ENCODE results near the gene LPAR1.
A peak's percentile ranks its signal among the peaks of the same experiment; 100 is the strongest.
"Not testable (repeated sequence)": the region's sequence is repeated elsewhere in the genome, so short reads cannot be mapped to it uniquely, and the experiment has no call there.

Gene LPAR1

DNA sequence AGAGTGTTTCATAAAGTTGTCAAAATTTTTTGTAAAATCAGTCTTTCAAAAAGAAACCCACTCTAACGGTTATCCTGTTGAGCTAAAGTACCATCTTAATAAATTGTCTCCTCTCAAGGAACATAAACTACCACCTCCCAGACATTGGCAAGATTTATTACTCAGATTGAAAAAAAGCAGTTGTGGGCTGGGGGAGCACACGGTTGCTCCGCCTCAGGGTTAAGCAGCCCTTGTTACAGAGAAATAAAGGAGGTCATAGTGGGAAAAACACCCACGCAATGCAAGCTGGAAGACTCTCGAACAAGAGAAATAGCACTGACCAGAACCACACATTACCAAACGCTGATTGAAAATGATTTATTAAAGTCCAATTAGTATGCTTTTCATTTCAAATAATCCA is 165.3 kb downstream of the LPAR1 start:
- DNase-seq (ENCODE audit: low read depth), result no peak

DNA sequence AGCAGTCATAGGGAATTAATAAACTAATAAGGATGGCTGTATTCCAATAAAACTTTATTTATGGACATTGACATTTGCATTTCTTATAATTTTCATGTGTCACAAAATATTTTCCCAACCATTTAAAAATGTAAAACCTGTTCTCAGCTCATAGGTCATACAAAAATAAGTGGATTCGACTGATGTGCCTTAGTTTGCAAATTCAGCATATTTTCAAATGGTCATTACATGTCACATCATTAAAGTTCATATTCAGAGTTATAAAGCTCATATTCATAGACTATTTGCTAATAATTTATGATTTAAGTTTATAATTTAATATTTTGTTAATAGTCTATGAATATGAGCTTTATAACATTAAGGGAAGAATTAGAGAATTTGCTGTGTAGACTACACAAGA is 166.5 kb downstream of the LPAR1 start:
- no peak for DNase-seq (ENCODE audit: low read depth)

GRCh38 chr9:110869931-110870330 is 168.3 kb downstream of the LPAR1 start:
- no peak for DNase-seq (ENCODE audit: low read depth)

GRCh38 chr9:110864011-110864410 is 174.3 kb downstream of the LPAR1 start:
- no peak for DNase-seq (ENCODE audit: low read depth)

GRCh38 chr9:110861370-110862110 is 176.7 kb downstream of the LPAR1 start:
- DNase-seq (ENCODE audit: low read depth), result not testable (repeated sequence)

DNA sequence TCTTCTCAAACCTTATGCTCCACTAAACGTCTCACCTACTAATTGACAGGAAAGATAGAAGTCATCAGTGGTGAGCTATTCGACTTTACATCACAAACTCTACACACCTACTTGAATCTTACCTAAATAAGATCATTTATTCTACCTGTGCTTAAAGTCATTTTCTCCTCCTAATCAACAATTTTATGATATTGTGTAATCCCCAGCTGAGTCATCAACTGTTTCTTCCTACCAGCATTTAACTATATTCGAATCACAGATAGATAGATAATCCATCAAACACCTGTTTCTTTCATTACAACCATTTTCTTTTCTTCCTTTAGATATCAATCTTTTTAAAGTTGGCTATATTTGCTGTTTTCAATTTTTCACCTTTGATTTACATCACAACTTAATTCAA is 181.5 kb downstream of the LPAR1 start:
- no peak for DNase-seq (ENCODE audit: low read depth)

- DNase-seq (ENCODE audit: low read depth), result no peak
Measured at GRCh38 chr9:110850401-110851135, 187.7 kb downstream of the LPAR1 start.

- DNase-seq (ENCODE audit: low read depth), result no peak
Measured at GRCh38 chr9:110847671-110848070, 190.6 kb downstream of the LPAR1 start.

GRCh38 chr9:110846215-110846614 is 192.1 kb downstream of the LPAR1 start:
- DNase-seq (ENCODE audit: low read depth), result no peak

DNA sequence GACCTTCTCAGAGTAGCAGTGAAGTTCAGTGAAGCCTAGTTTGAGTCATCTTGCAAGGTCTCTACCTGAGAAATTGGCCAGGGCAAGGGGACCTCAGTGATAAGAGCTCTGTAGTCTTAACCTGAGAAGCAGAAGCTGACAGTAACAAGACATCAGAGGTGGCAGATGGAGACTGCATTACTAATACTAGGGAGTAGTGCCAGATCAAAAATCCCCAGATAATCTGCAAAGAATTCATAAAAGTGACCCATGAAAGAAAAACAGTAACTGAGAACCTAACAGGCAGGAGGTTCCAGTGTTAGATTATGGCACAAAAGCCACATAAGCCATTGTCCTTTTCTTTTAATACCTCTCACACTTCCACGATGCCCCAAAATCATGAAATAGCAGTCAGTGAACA is 194.1 kb downstream of the LPAR1 start:
- no peak for DNase-seq (ENCODE audit: low read depth)

DNA sequence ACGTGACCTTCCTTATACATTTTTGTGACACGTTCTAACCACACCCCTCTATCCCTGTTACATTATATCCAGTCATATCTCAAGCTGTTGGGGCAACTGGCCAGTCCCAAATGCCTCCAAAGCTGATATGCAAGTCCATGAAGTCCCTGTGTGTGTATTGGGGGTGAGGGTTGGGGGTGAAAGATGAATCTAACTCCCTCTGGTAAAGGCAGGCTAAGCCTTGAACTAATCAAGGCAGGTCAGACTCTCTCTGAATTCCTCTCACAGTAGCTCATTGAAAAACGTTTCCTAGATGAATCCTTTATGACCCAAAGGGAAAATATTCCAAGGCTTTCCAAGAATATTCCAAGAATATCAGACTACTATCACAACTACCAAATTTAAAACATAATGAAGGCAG is 195.3 kb downstream of the LPAR1 start:
- DNase-seq (ENCODE audit: low read depth), result no peak

DNA sequence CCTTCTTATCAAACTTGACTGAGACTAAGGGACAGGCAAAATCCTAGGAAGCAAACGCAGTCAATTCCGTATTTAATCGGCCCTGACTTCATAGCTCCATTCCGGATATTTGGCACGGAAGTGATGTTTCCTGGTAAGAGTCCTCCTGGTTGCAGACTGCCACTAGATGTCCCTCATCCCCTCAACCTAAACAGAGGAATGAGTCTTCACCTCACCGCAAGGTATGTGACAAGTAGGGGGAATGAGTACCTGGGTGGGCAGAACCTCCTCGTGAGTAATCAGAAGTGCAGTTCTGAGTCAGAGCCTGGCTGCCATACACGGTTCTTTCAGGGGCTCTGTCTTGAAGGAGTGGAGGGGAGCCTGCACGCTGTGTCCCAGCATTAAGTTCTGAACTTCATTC is 196.1 kb downstream of the LPAR1 start:
- DNase-seq (ENCODE audit: low read depth), result no peak

DNA sequence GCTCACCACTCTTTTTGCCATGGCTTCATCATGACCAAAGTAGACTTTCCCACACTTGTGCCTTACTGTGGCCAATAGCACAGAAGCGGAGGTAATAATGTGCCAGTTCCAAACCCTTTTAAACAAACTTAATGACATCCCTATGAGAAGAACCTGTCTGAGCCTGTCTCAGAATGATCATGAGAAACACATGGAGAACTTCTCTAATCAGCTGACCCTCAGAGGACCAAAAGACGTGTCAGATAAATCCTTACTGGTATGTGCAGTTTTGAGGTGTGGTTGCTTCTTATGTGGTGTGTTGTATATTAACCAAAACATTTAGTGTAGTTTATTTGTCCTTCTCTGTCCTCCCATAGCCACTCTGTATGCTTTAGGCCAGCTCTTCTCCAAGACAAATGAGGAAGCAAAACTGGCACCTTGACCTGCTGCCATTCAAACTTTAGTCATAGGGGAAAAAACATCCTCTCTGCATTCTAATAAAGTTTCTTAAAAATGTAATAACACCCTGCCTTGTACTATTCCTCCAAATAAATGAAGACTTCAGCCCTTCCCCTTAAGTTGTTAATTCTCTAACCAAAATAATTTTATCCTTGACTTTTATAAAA is 200.8 kb downstream of the LPAR1 start:
- DNase-seq (ENCODE audit: low read depth), result no peak

GRCh38 chr9:110835859-110836271 is 202.4 kb downstream of the LPAR1 start:
- DNase-seq (ENCODE audit: low read depth), result peak; percentile 46

DNA sequence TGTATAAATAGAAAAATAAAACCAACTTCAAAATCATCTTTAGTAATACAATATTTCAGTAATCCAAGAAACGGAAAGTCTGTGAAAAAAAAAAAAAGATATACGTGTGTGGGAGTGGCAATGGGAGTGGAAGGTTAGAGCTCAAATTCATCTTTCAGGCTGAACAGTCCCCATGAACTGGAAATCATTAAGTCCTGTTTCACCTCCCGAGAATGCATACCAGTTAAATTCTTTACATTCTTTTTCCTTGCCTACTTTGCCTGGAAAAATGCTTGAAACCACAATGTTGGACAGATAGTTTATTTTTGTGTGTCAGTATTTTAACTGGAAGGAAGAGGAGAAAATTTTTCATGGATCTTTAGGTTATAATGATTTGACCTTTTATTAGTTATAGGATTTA is 202.9 kb downstream of the LPAR1 start:
- peak; percentile 66 for DNase-seq (ENCODE audit: low read depth)

DNA sequence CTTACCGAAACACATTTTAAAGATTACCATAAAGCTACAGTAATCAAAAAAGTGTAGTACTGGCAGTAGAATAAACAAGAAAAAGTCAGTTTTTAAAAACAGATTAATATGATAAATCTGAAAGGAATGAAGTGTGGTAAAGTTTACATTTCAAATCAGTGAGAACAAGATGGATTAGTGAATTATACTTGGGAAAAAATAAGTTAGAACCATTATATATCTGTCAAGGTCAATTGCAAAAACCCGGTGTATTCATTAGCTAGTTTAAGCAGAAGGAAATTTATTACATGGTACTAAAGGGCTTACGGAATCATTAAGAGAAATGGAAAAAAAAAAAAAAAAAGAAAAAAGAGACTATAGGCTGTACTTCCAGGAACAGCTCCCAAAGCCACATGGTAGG is 205.3 kb downstream of the LPAR1 start:
- no peak for DNase-seq (ENCODE audit: low read depth)

DNA sequence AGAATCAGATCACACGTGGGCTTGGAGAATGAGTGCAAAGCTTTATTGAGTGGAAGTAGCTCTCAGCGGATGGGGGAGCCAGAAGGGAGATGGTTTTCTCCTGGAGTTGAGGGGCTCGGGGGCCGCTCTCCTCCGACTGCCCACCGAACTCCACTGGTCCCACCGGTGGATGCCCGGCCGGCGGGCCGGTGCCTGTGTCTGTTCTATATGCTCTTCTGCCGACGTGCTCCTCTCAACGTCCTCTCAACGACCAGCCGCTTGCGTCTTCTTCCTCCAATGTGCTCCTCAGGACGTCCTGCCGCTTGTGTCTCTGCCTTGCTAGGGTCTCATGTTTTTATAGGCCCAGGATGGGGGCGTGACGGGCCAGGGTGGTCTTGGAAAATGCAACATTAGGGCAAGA is 207.8 kb downstream of the LPAR1 start:
- no peak for DNase-seq (ENCODE audit: low read depth)

DNA sequence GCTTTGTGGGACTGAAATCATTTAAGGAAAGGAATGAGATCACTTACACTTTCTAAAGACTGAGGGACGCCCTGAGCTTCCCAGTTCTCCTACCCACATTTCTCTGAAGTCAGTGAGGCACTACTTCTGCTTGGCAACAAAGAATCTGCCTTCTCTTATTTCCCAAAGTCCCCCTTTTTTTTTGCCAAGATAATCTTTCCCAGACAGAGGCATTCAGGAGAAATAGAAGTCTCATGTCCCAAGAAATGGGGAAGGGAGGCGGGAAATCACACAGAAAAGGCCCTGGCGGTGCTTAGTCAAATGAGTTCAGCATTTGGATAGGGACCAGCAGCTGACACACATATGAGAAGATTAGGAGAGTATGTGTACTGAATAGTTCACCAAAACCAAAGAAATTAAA is 210.0 kb downstream of the LPAR1 start:
- peak; percentile 61 for DNase-seq (ENCODE audit: low read depth)

- DNase-seq (ENCODE audit: low read depth), result not testable (repeated sequence)
Measured at GRCh38 chr9:110826400-110826799, 211.9 kb downstream of the LPAR1 start.

GRCh38 chr9:110825950-110826349 is 212.3 kb downstream of the LPAR1 start:
- no peak for DNase-seq (ENCODE audit: low read depth)

DNA sequence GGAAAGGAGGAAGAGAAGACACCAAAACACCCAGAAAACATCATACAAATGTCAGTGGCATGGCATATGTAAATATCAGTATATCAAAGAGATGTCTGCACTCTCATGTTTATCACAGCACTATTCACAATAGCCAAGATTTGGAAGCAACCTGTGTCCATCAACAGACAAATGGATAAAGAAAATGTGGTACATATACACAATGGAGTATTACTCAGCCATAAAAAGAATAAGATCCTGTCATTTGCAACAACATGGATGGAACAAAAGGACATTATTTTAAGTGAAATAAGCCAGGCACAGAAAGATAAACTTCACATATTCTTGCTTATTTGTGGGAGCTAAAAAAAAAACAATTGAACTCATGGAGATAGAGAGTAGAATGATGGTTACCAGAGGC is 213.1 kb downstream of the LPAR1 start:
- DNase-seq (ENCODE audit: low read depth), result not testable (repeated sequence)
